Measurements from ENCODE around the gene NOP14.

NOP14 gene

GRCh38 chr4:2982012-2982411, 18.8 kb upstream of the NOP14 start:
- Histone ChIP-seq H3K27ac (ENCODE audit: low read depth, low read length) (no peak overlapping the region), H3K27me3 (ENCODE audit: insufficient read depth, low read length) (no peaks in the 10 kb centered on the region), H3K36me3 (ENCODE audit: insufficient read depth, low read length) (no peaks in the 10 kb centered on the region), H3K9ac (ENCODE audit: low read depth, low read length) (no peak overlapping the region), H3K9me3 (ENCODE audit: insufficient read depth, low read depth, low read length) (peaks cover 27% of the 10 kb centered on the region), H3K4me3 (ENCODE audit: low read length) (no peak overlapping the region), H3K4me1 (ENCODE audit: insufficient read depth, low read length) (no peaks in the 10 kb centered on the region)
- WGBS: 90% methylated on average over 4 of the region's 4 CpGs

GRCh38 chr4:2981256-2981819, 18.1 kb upstream of the NOP14 start:
- WGBS: 87% methylated on average over 4 of the region's 4 CpGs
- no peaks in the 10 kb centered on the region for H3K27me3 ChIP-seq (ENCODE audit: insufficient read depth, low read length)
- no peak overlapping the region for H3K9ac ChIP-seq (ENCODE audit: low read depth, low read length)
- peaks cover 25% of the 10 kb centered on the region for H3K9me3 ChIP-seq (ENCODE audit: insufficient read depth, low read depth, low read length)
- no peaks in the 10 kb centered on the region for H3K4me1 ChIP-seq (ENCODE audit: insufficient read depth, low read length)
- no peak overlapping the region for H3K27ac ChIP-seq (ENCODE audit: low read depth, low read length)
- no peak overlapping the region for H3K4me3 ChIP-seq (ENCODE audit: low read length)
- no peaks in the 10 kb centered on the region for H3K36me3 ChIP-seq (ENCODE audit: insufficient read depth, low read length)

- no peaks in the 10 kb centered on the region for H3K36me3 ChIP-seq (ENCODE audit: insufficient read depth, low read length)
- WGBS: 83% methylated on average over 14 of the region's 14 CpGs
- no peak overlapping the region for H3K4me3 ChIP-seq (ENCODE audit: low read length)
- no peaks in the 10 kb centered on the region for H3K4me1 ChIP-seq (ENCODE audit: insufficient read depth, low read length)
- peaks cover 22% of the 10 kb centered on the region for H3K9me3 ChIP-seq (ENCODE audit: insufficient read depth, low read depth, low read length)
- H3K27ac ChIP-seq (ENCODE audit: low read depth, low read length): no peak overlapping the region
- no peaks in the 10 kb centered on the region for H3K27me3 ChIP-seq (ENCODE audit: insufficient read depth, low read length)
- H3K9ac ChIP-seq (ENCODE audit: low read depth, low read length): no peak overlapping the region
These were observed 14.2 kb upstream of the NOP14 start for GRCh38 chr4:2977211-2978088.

GRCh38 chr4:2971275-2971674, 8.1 kb upstream of the NOP14 start:
- Histone ChIP-seq H3K27ac (ENCODE audit: low read depth, low read length) (no peak overlapping the region), H3K27me3 (ENCODE audit: insufficient read depth, low read length) (no peaks in the 10 kb centered on the region), H3K4me1 (ENCODE audit: insufficient read depth, low read length) (no peaks in the 10 kb centered on the region), H3K36me3 (ENCODE audit: insufficient read depth, low read length) (no peaks in the 10 kb centered on the region), H3K9me3 (ENCODE audit: insufficient read depth, low read depth, low read length) (no peaks in the 10 kb centered on the region), H3K4me3 (ENCODE audit: low read length) (no peak overlapping the region), H3K9ac (ENCODE audit: low read depth, low read length) (no peak overlapping the region)
- WGBS: 96% methylated on average over 3 of the region's 3 CpGs

GRCh38 chr4:2968381-2968780, 5.2 kb upstream of the NOP14 start:
- Histone ChIP-seq H3K9me3 (ENCODE audit: insufficient read depth, low read depth, low read length) (no peaks in the 10 kb centered on the region), H3K27me3 (ENCODE audit: insufficient read depth, low read length) (peaks cover 17% of the 10 kb centered on the region), H3K9ac (ENCODE audit: low read depth, low read length) (no peak overlapping the region), H3K36me3 (ENCODE audit: insufficient read depth, low read length) (no peaks in the 10 kb centered on the region), H3K4me1 (ENCODE audit: insufficient read depth, low read length) (no peaks in the 10 kb centered on the region), H3K4me3 (ENCODE audit: low read length) (no peak overlapping the region), H3K27ac (ENCODE audit: low read depth, low read length) (no peak overlapping the region)
- WGBS: 86% methylated on average over 3 of the region's 3 CpGs

GRCh38 chr4:2965262-2965661, 2.1 kb upstream of the NOP14 start:
- peaks cover 6% of the 10 kb centered on the region; the same call in 1 of the 2 replicates for H3K4me1 ChIP-seq (ENCODE audit: insufficient read depth, low read length)
- 95% methylated on average over 16 of the region's 16 CpGs for WGBS

GRCh38 chr4:2964706-2965258, 1.6 kb upstream of the NOP14 start:
- Histone ChIP-seq H3K9ac (ENCODE audit: low read depth, low read length) (no peak overlapping the region), H3K9me3 (ENCODE audit: insufficient read depth, low read depth, low read length) (no peaks in the 10 kb centered on the region), H3K36me3 (ENCODE audit: insufficient read depth, low read length) (no peaks in the 10 kb centered on the region; the same call in 1 of the 2 replicates), H3K27me3 (ENCODE audit: insufficient read depth, low read length) (peaks cover 17% of the 10 kb centered on the region), H3K4me1 (ENCODE audit: insufficient read depth, low read length) (peaks cover 6% of the 10 kb centered on the region; the same call in 1 of the 2 replicates), H3K27ac (ENCODE audit: low read depth, low read length) (no peak overlapping the region), H3K4me3 (ENCODE audit: low read length) (peak overlapping the region; percentile 90; the same call in 1 of the 2 replicates)
- WGBS: 88% methylated on average over 5 of the region's 5 CpGs

More at GRCh38 chr4:2965262-2965661, 2.1 kb upstream of the NOP14 start:
- Histone ChIP-seq H3K27me3 (ENCODE audit: insufficient read depth, low read length) (peaks cover 17% of the 10 kb centered on the region), H3K9me3 (ENCODE audit: insufficient read depth, low read depth, low read length) (no peaks in the 10 kb centered on the region), H3K4me3 (ENCODE audit: low read length) (no peak overlapping the region), H3K9ac (ENCODE audit: low read depth, low read length) (no peak overlapping the region), H3K27ac (ENCODE audit: low read depth, low read length) (no peak overlapping the region), H3K36me3 (ENCODE audit: insufficient read depth, low read length) (no peaks in the 10 kb centered on the region; the same call in 1 of the 2 replicates)

- 6% methylated on average over 38 of the region's 38 CpGs for WGBS
- Histone ChIP-seq H3K27me3 (ENCODE audit: insufficient read depth, low read length) (peaks cover 17% of the 10 kb centered on the region), H3K4me1 (ENCODE audit: insufficient read depth, low read length) (peaks cover 6% of the 10 kb centered on the region; the same call in 1 of the 2 replicates), H3K9ac (ENCODE audit: low read depth, low read length) (no peak overlapping the region; the same call in 1 of the 2 replicates), H3K9me3 (ENCODE audit: insufficient read depth, low read depth, low read length) (no peaks in the 10 kb centered on the region), H3K36me3 (ENCODE audit: insufficient read depth, low read length) (no peaks in the 10 kb centered on the region; the same call in 1 of the 2 replicates), H3K27ac (ENCODE audit: low read depth, low read length) (no peak overlapping the region), H3K4me3 (ENCODE audit: low read length) (peak overlapping the region; percentile 90)
These were observed 813 bp upstream of the NOP14 start for GRCh38 chr4:2963966-2964471.

GRCh38 chr4:2962614-2963174, 512 bp downstream of the NOP14 start:
- H3K9me3 ChIP-seq (ENCODE audit: insufficient read depth, low read depth, low read length): no peaks in the 10 kb centered on the region
- H3K36me3 ChIP-seq (ENCODE audit: insufficient read depth, low read length): peaks cover 12% of the 10 kb centered on the region
- H3K27ac ChIP-seq (ENCODE audit: low read depth, low read length): peak overlapping the region; percentile 66
- peak overlapping the region; percentile 92 for H3K9ac ChIP-seq (ENCODE audit: low read depth, low read length)
- peaks cover 6% of the 10 kb centered on the region; the same call in 1 of the 2 replicates for H3K4me1 ChIP-seq (ENCODE audit: insufficient read depth, low read length)
- peak overlapping the region; percentile 90 for H3K4me3 ChIP-seq (ENCODE audit: low read length)
- H3K27me3 ChIP-seq (ENCODE audit: insufficient read depth, low read length): peaks cover 17% of the 10 kb centered on the region
- whole genome bisulfite sequencing: under 1% methylated on average over 40 of the region's 40 CpGs

- Histone ChIP-seq H3K9me3 (ENCODE audit: insufficient read depth, low read depth, low read length) (peaks cover 4% of the 10 kb centered on the region), H3K9ac (ENCODE audit: low read depth, low read length) (peak overlapping the region; percentile 92; the same call in 1 of the 2 replicates), H3K4me1 (ENCODE audit: insufficient read depth, low read length) (peaks cover 6% of the 10 kb centered on the region; the same call in 1 of the 2 replicates), H3K36me3 (ENCODE audit: insufficient read depth, low read length) (peaks cover 19% of the 10 kb centered on the region), H3K27ac (ENCODE audit: low read depth, low read length) (no peak overlapping the region; the same call in 1 of the 2 replicates), H3K4me3 (ENCODE audit: low read length) (peak overlapping the region; percentile 90), H3K27me3 (ENCODE audit: insufficient read depth, low read length) (peaks cover 17% of the 10 kb centered on the region)
- WGBS: 46% methylated on average over 13 of the region's 14 CpGs
These were observed 1.3 kb downstream of the NOP14 start for GRCh38 chr4:2961811-2962441.
